Measurements from ENCODE around the gene LRATD1.

LRATD1 gene

GRCh38 chr2:14681608-14682007 lies 49.1 kb downstream of the LRATD1 start:
- no peak for DNase-seq (ENCODE audit: low read depth in 2 of 2)
- H3K4me3 ChIP-seq (replicated peaks in 1 of 2; ENCODE audit: low read depth in 2 of 2, low read length in 2 of 2): no peak overlapping the region
- TF ChIP-seq, protein P1, sequence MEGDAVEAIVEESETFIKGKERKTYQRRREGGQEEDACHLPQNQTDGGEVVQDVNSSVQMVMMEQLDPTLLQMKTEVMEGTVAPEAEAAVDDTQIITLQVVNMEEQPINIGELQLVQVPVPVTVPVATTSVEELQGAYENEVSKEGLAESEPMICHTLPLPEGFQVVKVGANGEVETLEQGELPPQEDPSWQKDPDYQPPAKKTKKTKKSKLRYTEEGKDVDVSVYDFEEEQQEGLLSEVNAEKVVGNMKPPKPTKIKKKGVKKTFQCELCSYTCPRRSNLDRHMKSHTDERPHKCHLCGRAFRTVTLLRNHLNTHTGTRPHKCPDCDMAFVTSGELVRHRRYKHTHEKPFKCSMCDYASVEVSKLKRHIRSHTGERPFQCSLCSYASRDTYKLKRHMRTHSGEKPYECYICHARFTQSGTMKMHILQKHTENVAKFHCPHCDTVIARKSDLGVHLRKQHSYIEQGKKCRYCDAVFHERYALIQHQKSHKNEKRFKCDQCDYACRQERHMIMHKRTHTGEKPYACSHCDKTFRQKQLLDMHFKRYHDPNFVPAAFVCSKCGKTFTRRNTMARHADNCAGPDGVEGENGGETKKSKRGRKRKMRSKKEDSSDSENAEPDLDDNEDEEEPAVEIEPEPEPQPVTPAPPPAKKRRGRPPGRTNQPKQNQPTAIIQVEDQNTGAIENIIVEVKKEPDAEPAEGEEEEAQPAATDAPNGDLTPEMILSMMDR (IDR thresholded peaks at IDR 0.05; ENCODE audit: low read depth, low read length): no peak
